GM12878 (cell line): ENCODE results near the gene PGAM2. TPM values are rescaled to one million over a fixed set of nuclear protein-coding genes. Genes with fewer than 3 reads are reported as not detected.

Experiments used
- ATAC-seq: fragments of 200-7000 bp; cut with Tn5 transposase; 3 replicates; pipeline ENCODE4 v1.9.1; 2020; ENCODE audit warnings: mild to moderate bottlenecking, moderate library complexity
- BruUV-seq: library from RNA; stranded (reverse); fragments of 400-500 nt; replicated peaks from 2 replicates; lab custom pipeline; 2021; lab: Mats Ljungman, UMichigan
- CTCF ChIA-PET: fragments of 300-600 bp; sonication (Branson Sonifier 250); formaldehyde crosslinking; extraction: SDS; loops from one replicate; lab custom pipeline; 2021; ENCODE audit warnings: inconsistent platforms; lab: Yijun Ruan, JAX
- POLR2A ChIA-PET: fragments of 350-600 bp; formaldehyde crosslinking; extraction: SDS; loops from one replicate; lab custom pipeline; 2021; ENCODE audit warnings: inconsistent platforms; lab: Charles Lee
- RAD21 ChIA-PET: fragments of 300-600 bp; sonication (Branson Sonifier 250); formaldehyde crosslinking; loops from one replicate; lab custom pipeline; 2023; ENCODE audit warnings: antibody characterized with exemption; ENCODE audit not compliant: unreplicated experiment; lab: Charles Lee
- SMC1A ChIA-PET: fragments of 300-600 bp; sonication (Branson Sonifier 250); formaldehyde crosslinking; loops from one replicate; lab custom pipeline; 2023; ENCODE audit not compliant: unreplicated experiment, uncharacterized antibody; lab: Charles Lee
- DNase-seq: peaks from one replicate; pipeline ENCODE4 v3.0.0-alpha.2; 2011; ENCODE audit warnings: low read depth, low spot score
- FAIRE-seq: peaks from 3 replicates; lab custom pipeline; 2011; peaks lifted over from hg19 to GRCh38; lab: Jason Lieb, UNC
- H2AFZ ChIP-seq: 2 replicates; pipeline ENCODE4 v1.6.0; 2011; ENCODE audit warnings: low read depth, low read length, control low read depth; ENCODE audit not compliant: control insufficient read depth
- H3K27ac ChIP-seq: 2 replicates; pipeline ENCODE4 v1.5.1; 2011; ENCODE audit warnings: control low read depth; ENCODE audit not compliant: control insufficient read depth, insufficient read depth
- H3K27me3 ChIP-seq, 2 experiments: replicated peaks in 1 of 2; 2 replicates each; pipeline versions ENCODE4 v1.6.0 to v1.6.1; 2011; ENCODE audit warnings: low read length in 1 of 2; ENCODE audit not compliant: control insufficient read depth in 2 of 2, insufficient read depth in 2 of 2
- H3K36me3 ChIP-seq, 2 experiments: 2 replicates each; pipeline ENCODE4 v1.5.1; 2011; ENCODE audit warnings: low read length in 1 of 2; ENCODE audit not compliant: control insufficient read depth in 2 of 2, insufficient read depth in 2 of 2
- H3K4me1 ChIP-seq: 2 replicates; pipeline ENCODE4 v1.6.1; 2011; ENCODE audit warnings: mild to moderate bottlenecking, low read length, moderate library complexity, mixed read lengths; ENCODE audit not compliant: control insufficient read depth, insufficient read depth
- H3K4me2 ChIP-seq: 2 replicates; pipeline ENCODE4 v1.6.0; 2011; ENCODE audit warnings: control low read depth; ENCODE audit not compliant: control insufficient read depth, insufficient read depth
- H3K4me3 ChIP-seq: fragments of 200-600 bp; sonication (generic); 2 replicates; pipeline ENCODE4 v1.5.1; 2016
- H3K79me2 ChIP-seq: 2 replicates; pipeline ENCODE4 v1.6.0; 2011; ENCODE audit warnings: low read length; ENCODE audit not compliant: control insufficient read depth, insufficient read depth
- H3K9ac ChIP-seq: 2 replicates; pipeline ENCODE4 v1.8.0; 2011; ENCODE audit warnings: low read length, control low read depth, mixed read lengths; ENCODE audit not compliant: control insufficient read depth, insufficient read depth
- H3K9me3 ChIP-seq: replicated peaks from 3 replicates; pipeline ENCODE4 v1.5.1; 2011; ENCODE audit warnings: mild to moderate bottlenecking, low read length; ENCODE audit not compliant: control insufficient read depth, insufficient read depth
- H4K20me1 ChIP-seq: 2 replicates; pipeline ENCODE4 v1.6.0; 2011; ENCODE audit not compliant: control insufficient read depth, insufficient read depth
- ATF3 ChIP-seq: IDR thresholded peaks from 2 replicates; pipeline ENCODE4 v1.6.1; 2011; ENCODE audit warnings: low read depth, mild to moderate bottlenecking, low read length, moderate library complexity, borderline replicate concordance; ENCODE audit errors: extremely low read depth
- BRCA1 ChIP-seq: IDR thresholded peaks from 2 replicates; pipeline ENCODE4 v1.6.1; 2011; ENCODE audit warnings: low read depth, low read length, improper control_type of control experiment
- CHD4 ChIP-seq: fragments of 200-600 bp; sonication (generic); IDR thresholded peaks from 2 replicates; pipeline ENCODE4 v1.6.1; 2016; ENCODE audit warnings: mild to moderate bottlenecking
- DPF2 ChIP-seq: fragments of 450-650 bp; IDR thresholded peaks from 2 replicates; pipeline ENCODE4 v1.6.1; 2017; ENCODE audit warnings: mild to moderate bottlenecking
- E4F1 ChIP-seq: fragments of 450-650 bp; IDR thresholded peaks from 2 replicates; pipeline ENCODE4 v1.6.1; 2018; ENCODE audit warnings: borderline replicate concordance, mild to moderate bottlenecking; ENCODE audit not compliant: partially characterized antibody
- EED ChIP-seq: sonication (generic); IDR thresholded peaks from 2 replicates; pipeline ENCODE4 v1.6.1; 2016; ENCODE audit warnings: antibody characterized with exemption, low read depth
- GABPA ChIP-seq: IDR thresholded peaks from 2 replicates; pipeline ENCODE4 v1.6.1; 2014; ENCODE audit warnings: antibody characterized with exemption, low read depth, mild to moderate bottlenecking, inconsistent platforms
- GATAD2B ChIP-seq: fragments of 450-650 bp; conservative IDR thresholded peaks from 2 replicates; pipeline ENCODE4 v1.6.1; 2017; ENCODE audit warnings: low read depth, mild to moderate bottlenecking, moderate library complexity
- HDAC6 ChIP-seq: fragments of 200-600 bp; sonication (generic); IDR thresholded peaks from one replicate; pipeline ENCODE4 v1.8.0; 2017; ENCODE audit warnings: antibody characterized with exemption; ENCODE audit not compliant: unreplicated experiment
- IRF4 ChIP-seq: IDR thresholded peaks from 2 replicates; pipeline ENCODE4 v1.6.1; 2011; ENCODE audit warnings: low read depth, low read length
- JUNB ChIP-seq: IDR thresholded peaks from 2 replicates; pipeline ENCODE4 v1.6.1; 2016; ENCODE audit warnings: antibody characterized with exemption, mild to moderate bottlenecking
- MAX ChIP-seq: IDR thresholded peaks from 2 replicates; pipeline ENCODE4 v1.6.1; 2012; ENCODE audit warnings: low read depth, low read length, improper control_type of control experiment
- NFYA ChIP-seq: IDR thresholded peaks from 2 replicates; pipeline ENCODE4 v1.6.1; 2011; ENCODE audit warnings: low read depth, mild to moderate bottlenecking, low read length, improper control_type of control experiment, borderline replicate concordance
- RBBP5 ChIP-seq: fragments of 200-600 bp; sonication (generic); conservative IDR thresholded peaks from 2 replicates; pipeline ENCODE4 v1.6.1; 2016
- SMAD1 ChIP-seq: fragments of 450-650 bp; IDR thresholded peaks from 2 replicates; pipeline ENCODE4 v1.6.1; 2018; ENCODE audit warnings: mild to moderate bottlenecking, low read depth; ENCODE audit not compliant: partially characterized antibody
- SREBF2 ChIP-seq: IDR thresholded peaks from 2 replicates; pipeline ENCODE4 v1.6.1; 2012; ENCODE audit warnings: mild to moderate bottlenecking, low read length
- TCF3 ChIP-seq: IDR thresholded peaks from 2 replicates; pipeline ENCODE4 v1.6.1; 2012; ENCODE audit warnings: low read depth, mild to moderate bottlenecking, low read length, borderline replicate concordance; ENCODE audit not compliant: insufficient read depth
- WGBS: methylation state at CpG from one replicate; pipeline ENCODE4 v1.1.6; 2016; ENCODE audit warnings: low lambda C conversion rate; ENCODE audit not compliant: insufficient replicate concordance, insufficient coverage; ENCODE audit errors: missing lambda C conversion rate; 5-methylcytosine and 5-hydroxymethylcytosine counted together
- in situ Hi-C: fragments of 300-500 bp; cut with MboI; formaldehyde crosslinking; loops from 9 replicates; pipeline ENCODE4 v1.14.3; 2018; ENCODE audit warnings: mixed read lengths
- intact Hi-C: fragments of 100-400 bp; cut with micrococcal nuclease; formaldehyde crosslinking; loops from one replicate; pipeline ENCODE4 v1.14.2; 2022; ENCODE audit not compliant: unreplicated experiment
- polyA plus RNA-seq, 11 experiments: library from polyadenylated mRNA; depleted of rRNA in 4 of 11; unstranded in 6 of 11; stranded (reverse) in 5 of 11; fragments of >200 nt; fragmentation: Nextera tagmentation in 4 of 11; fragmentation: Illumina TruSeq in 1 of 11; extraction: Ambion mirVana in 4 of 11; extraction: Trizol in 1 of 11; gene quantifications; 1 replicate in 1 of 11; 2 replicates in 10 of 11; pipeline versions ENCODE4 v1.2.1 to v1.2.3, GENCODE V29; 2011 to 2016; ENCODE audit warnings: inconsistent platforms in 2 of 11, missing spikeins in 2 of 11, low read depth in 1 of 11
- total RNA-seq, 4 experiments: library from RNA; depleted of rRNA in 3 of 4; stranded (reverse); fragments of >200 nt in 3 of 4; fragmentation: Illumina TruSeq in 1 of 4; extraction: Trizol in 1 of 4; gene quantifications; 2 replicates each; pipeline versions ENCODE4 v1.2.1 to v1.2.3, GENCODE V29; 2013 to 2021

The PGAM2 gene
- total and polyA plus RNA-seq, 10 of the 15 experiments (the other 5 are each of a cell fraction or from before 2014, with no cell fraction given): not detected

- TF ChIP-seq MAX (no peak), E4F1 (no peak), SREBF2 (no peak), EED (no peak), RBBP5 (no peak)
Measured at GRCh38 chr7:44050915-44051560, 14.3 kb downstream of the PGAM2 start (continued).

GRCh38 chr7:44050121-44050914 is 15.0 kb downstream of the PGAM2 start:
- FAIRE-seq (no peak), ATAC-seq (no peak)
- intact Hi-C loops (no loop called here), in situ Hi-C loops (no loop called here)
- no peak overlapping the region for H3K9ac ChIP-seq
- ChIA-PET SMC1A (no interaction called here), CTCF (interaction anchor here (0.9 kb wide), 1 partner anchor 167 kb away, joined by 3 read pairs; no protein-coding TSS in a partner anchor)
- no peaks in the 10 kb centered on the region for H3K27me3 ChIP-seq
- peaks cover 18 to 34% of the 10 kb centered on the region in 2 experiments for H3K36me3 ChIP-seq
- H3K4me2 ChIP-seq: no peak overlapping the region
- no peak overlapping the region for H3K4me3 ChIP-seq
- no peaks in the 10 kb centered on the region; the same call in 2 of the 3 replicates for H3K9me3 ChIP-seq
- H3K79me2 ChIP-seq: peaks cover 39% of the 10 kb centered on the region
- H4K20me1 ChIP-seq: peaks cover 14% of the 10 kb centered on the region
- H3K4me1 ChIP-seq: peaks cover 15% of the 10 kb centered on the region
- TF ChIP-seq GABPA: no peak
- no peak for TF ChIP-seq NFYA
- TF ChIP-seq CHD4: no peak
- no peak for TF ChIP-seq DPF2
- TF ChIP-seq HDAC6: no peak
- TF ChIP-seq ATF3: no peak
- TF ChIP-seq BRCA1: no peak
- no peak for TF ChIP-seq JUNB
- no peak for TF ChIP-seq GATAD2B
- no peak for TF ChIP-seq TCF3
- TF ChIP-seq IRF4: no peak
- no peak for TF ChIP-seq SMAD1
- TF ChIP-seq, all 136 proteins: peak for 0
- DNase-seq: no peak
- RAD21 ChIA-PET: no interaction called here
- H2AFZ ChIP-seq: no peak overlapping the region
- 77% methylated on average over 14 of the region's 14 CpGs for WGBS
- POLR2A ChIA-PET: interaction anchor here (1.2 kb wide), 1 partner anchor 14 kb away, joined by 3 read pairs; no protein-coding TSS in a partner anchor
- no peak overlapping the region for H3K27ac ChIP-seq
- no TSS peak for BruUV-seq
